Liver (tissue), 9 donors: ENCODE data around the gene GFRA3. TPM values are rescaled to one million over a fixed set of nuclear protein-coding genes. Genes with fewer than 3 reads are reported as not detected.

Experiments used
- DNase-seq: peaks from one replicate; pipeline ENCODE4 v3.0.0-alpha.2; 2017; ENCODE audit warnings: low spot score
- H3K27ac ChIP-seq, 2 donors: one replicate each; pipeline ENCODE4 v1.7.0; 2013; ENCODE audit warnings: inconsistent platforms in 2 of 2, low read length in 2 of 2, control low read depth in 1 of 2, low read depth in 1 of 2, mild to moderate bottlenecking in 1 of 2
- H3K27me3 ChIP-seq, 4 donors: one replicate each; pipeline versions ENCODE4 v1.6.1 to v1.7.0; 2013; ENCODE audit warnings: low read length in 3 of 4, inconsistent platforms in 1 of 4, mild to moderate bottlenecking in 1 of 4, moderate library complexity in 1 of 4; ENCODE audit not compliant: control insufficient read depth in 4 of 4, insufficient read depth in 4 of 4
- H3K36me3 ChIP-seq, 4 donors: one replicate each; pipeline versions ENCODE4 v1.6.1 to v1.7.0; 2013; ENCODE audit warnings: low read length in 3 of 4, mild to moderate bottlenecking in 3 of 4, low read depth in 1 of 4, moderate library complexity in 1 of 4; ENCODE audit not compliant: control insufficient read depth in 4 of 4, insufficient read depth in 3 of 4
- H3K4me1 ChIP-seq, 4 donors: one replicate each; pipeline versions ENCODE4 v1.6.1 to v1.7.0; 2013; ENCODE audit warnings: low read length in 3 of 4, mild to moderate bottlenecking in 3 of 4, moderate library complexity in 1 of 4; ENCODE audit not compliant: control insufficient read depth in 4 of 4, insufficient read depth in 4 of 4
- H3K4me3 ChIP-seq, 3 donors: one replicate each; pipeline versions ENCODE4 v1.6.1 to v1.7.0; 2013; ENCODE audit warnings: low read length in 3 of 3, control low read depth in 1 of 3, low read depth in 1 of 3, mild to moderate bottlenecking in 1 of 3
- H3K9ac ChIP-seq, 2 donors: one replicate each; pipeline ENCODE4 v1.7.0; 2013; ENCODE audit warnings: low read length in 2 of 2, mild to moderate bottlenecking in 2 of 2, moderate library complexity in 2 of 2, control low read depth in 1 of 2, low read depth in 1 of 2
- H3K9me3 ChIP-seq, 4 donors: one replicate each; pipeline versions ENCODE4 v1.6.1 to v1.7.0; 2013; ENCODE audit warnings: low read length in 3 of 4; ENCODE audit not compliant: control insufficient read depth in 4 of 4
- EGR1 ChIP-seq, 2 donors: IDR thresholded peaks; 2 replicates each; pipeline ENCODE4 v1.6.1; 2016 to 2018; ENCODE audit warnings: antibody characterized with exemption in 2 of 2, low read depth in 2 of 2
- GABPA ChIP-seq, 2 donors: IDR thresholded peaks in 1 of 2; conservative IDR thresholded peaks in 1 of 2; 2 replicates each; pipeline ENCODE4 v1.6.1; 2016; ENCODE audit warnings: antibody characterized with exemption in 2 of 2, mild to moderate bottlenecking in 1 of 2, moderate library complexity in 1 of 2
- HNF4A ChIP-seq, 2 donors: conservative IDR thresholded peaks; 2 replicates each; pipeline ENCODE4 v1.6.1; 2016; ENCODE audit warnings: antibody characterized with exemption in 2 of 2, mild to moderate bottlenecking in 2 of 2
- JUND ChIP-seq, 2 donors: IDR thresholded peaks; 2 replicates each; pipeline ENCODE4 v1.6.1; 2016; ENCODE audit warnings: antibody characterized with exemption in 2 of 2
- RAD21 ChIP-seq, 2 donors: IDR thresholded peaks; 2 replicates each; pipeline ENCODE4 v1.6.1; 2016; ENCODE audit warnings: antibody characterized with exemption in 2 of 2, mild to moderate bottlenecking in 2 of 2
- RXRA ChIP-seq, 2 donors: IDR thresholded peaks; 2 replicates each; pipeline ENCODE4 v1.6.1; 2017 to 2018; ENCODE audit warnings: antibody characterized with exemption in 2 of 2, mild to moderate bottlenecking in 1 of 2
- YY1 ChIP-seq: IDR thresholded peaks from 2 replicates; pipeline ENCODE4 v1.6.1; 2016; ENCODE audit warnings: antibody characterized with exemption, mild to moderate bottlenecking
- WGBS: extraction: QIAGEN DNeasy Blood & Tissue Kit; methylation state at CpG from one replicate; pipeline ENCODE4 v1.1.7; 2013; 5-methylcytosine and 5-hydroxymethylcytosine counted together
- polyA plus RNA-seq, 2 donors: library from polyadenylated mRNA; stranded (reverse) in 1 of 2; unstranded in 1 of 2; fragments of 200-250 nt in 1 of 2; fragments of >200 nt in 1 of 2; fragmentation: Nextera tagmentation in 1 of 2; extraction: Ambion mirVana in 1 of 2; gene quantifications; one replicate each; pipeline versions ENCODE4 v1.2.1 to v1.2.3, GENCODE V29; 2013 to 2015
- total RNA-seq, 2 donors: library from RNA; depleted of rRNA; stranded (reverse); fragments of >200 nt; gene quantifications; one replicate each; pipeline ENCODE4 v1.2.3, GENCODE V29; 2014
- TF ChIP-seq, protein P1 (sequence below): IDR thresholded peaks from 2 replicates; pipeline ENCODE4 v1.6.1; 2016; ENCODE audit warnings: antibody characterized with exemption
- TF ChIP-seq, protein P2 (sequence below): fragments of 150-350 bp; IDR thresholded peaks from 2 replicates; pipeline ENCODE4 v1.5.1; 2017; ENCODE audit warnings: improper control_type of control experiment, low read depth, low read length; ENCODE audit not compliant: missing input control
- TF ChIP-seq, protein P3 (sequence below): IDR thresholded peaks from 2 replicates; pipeline ENCODE4 v1.6.1; 2016; ENCODE audit warnings: antibody characterized with exemption
- TF ChIP-seq, protein P4 (sequence below): IDR thresholded peaks from 2 replicates; pipeline ENCODE4 v1.6.1; 2016; ENCODE audit warnings: antibody characterized with exemption
- TF ChIP-seq, protein P5 (sequence below): IDR thresholded peaks from 2 replicates; pipeline ENCODE4 v1.6.1; 2016; ENCODE audit warnings: antibody characterized with exemption, mild to moderate bottlenecking
- donor health status: healthy.
- donor health status: healthy.
- donor health status: healthy.
- donor health status: healthy.
- donor health status: healthy.

The GFRA3 gene
- total and polyA plus RNA-seq, 4 donors: 0.18 to 1.9 (median 0.36) TPM

DNA sequence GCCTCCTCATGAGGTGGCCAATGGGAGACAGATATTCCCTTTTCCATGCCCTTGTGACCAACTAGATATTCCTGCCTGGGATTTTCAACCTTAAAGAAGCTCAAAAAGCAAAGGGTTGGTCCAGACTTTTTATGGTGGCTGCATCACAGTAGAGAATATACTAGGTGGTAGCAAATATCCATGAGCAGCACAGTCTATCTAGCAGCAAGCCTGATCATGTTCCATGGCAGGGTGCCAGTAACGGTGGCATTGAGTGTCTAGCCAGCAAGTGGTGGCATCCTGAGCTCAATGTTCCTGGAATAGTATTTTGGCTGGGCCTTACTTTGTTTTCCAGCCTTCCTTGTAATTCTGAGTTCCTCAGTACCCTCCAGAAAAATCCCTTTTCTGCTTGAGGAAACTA is 31.4 kb upstream of the GFRA3 start:
- H3K36me3 ChIP-seq: no peaks in the 10 kb centered on the region
- H3K27ac ChIP-seq: no peak overlapping the region
- TF ChIP-seq RXRA (IDR thresholded peaks at IDR 0.05) (no peak), GABPA (IDR thresholded peaks at IDR 0.05 in 1 of 2, conservative IDR thresholded peaks at IDR 0.05 in 1 of 2) (no peak), EGR1 (IDR thresholded peaks at IDR 0.05; ENCODE audit: low read depth in 2 of 2) (no peak), YY1 (no peak), RAD21 (IDR thresholded peaks at IDR 0.05) (no peak), HNF4A (conservative IDR thresholded peaks at IDR 0.05) (no peak)
- TF ChIP-seq, protein P1, sequence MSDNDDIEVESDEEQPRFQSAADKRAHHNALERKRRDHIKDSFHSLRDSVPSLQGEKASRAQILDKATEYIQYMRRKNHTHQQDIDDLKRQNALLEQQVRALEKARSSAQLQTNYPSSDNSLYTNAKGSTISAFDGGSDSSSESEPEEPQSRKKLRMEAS: no peak
- TF ChIP-seq, protein P2, sequence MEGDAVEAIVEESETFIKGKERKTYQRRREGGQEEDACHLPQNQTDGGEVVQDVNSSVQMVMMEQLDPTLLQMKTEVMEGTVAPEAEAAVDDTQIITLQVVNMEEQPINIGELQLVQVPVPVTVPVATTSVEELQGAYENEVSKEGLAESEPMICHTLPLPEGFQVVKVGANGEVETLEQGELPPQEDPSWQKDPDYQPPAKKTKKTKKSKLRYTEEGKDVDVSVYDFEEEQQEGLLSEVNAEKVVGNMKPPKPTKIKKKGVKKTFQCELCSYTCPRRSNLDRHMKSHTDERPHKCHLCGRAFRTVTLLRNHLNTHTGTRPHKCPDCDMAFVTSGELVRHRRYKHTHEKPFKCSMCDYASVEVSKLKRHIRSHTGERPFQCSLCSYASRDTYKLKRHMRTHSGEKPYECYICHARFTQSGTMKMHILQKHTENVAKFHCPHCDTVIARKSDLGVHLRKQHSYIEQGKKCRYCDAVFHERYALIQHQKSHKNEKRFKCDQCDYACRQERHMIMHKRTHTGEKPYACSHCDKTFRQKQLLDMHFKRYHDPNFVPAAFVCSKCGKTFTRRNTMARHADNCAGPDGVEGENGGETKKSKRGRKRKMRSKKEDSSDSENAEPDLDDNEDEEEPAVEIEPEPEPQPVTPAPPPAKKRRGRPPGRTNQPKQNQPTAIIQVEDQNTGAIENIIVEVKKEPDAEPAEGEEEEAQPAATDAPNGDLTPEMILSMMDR: no peak
- TF ChIP-seq, protein P3, sequence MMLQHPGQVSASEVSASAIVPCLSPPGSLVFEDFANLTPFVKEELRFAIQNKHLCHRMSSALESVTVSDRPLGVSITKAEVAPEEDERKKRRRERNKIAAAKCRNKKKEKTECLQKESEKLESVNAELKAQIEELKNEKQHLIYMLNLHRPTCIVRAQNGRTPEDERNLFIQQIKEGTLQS: no peak
- no peaks in the 10 kb centered on the region for H3K27me3 ChIP-seq
- WGBS: 52% methylated on average over 1 of the region's 1 CpG
- DNase-seq: peak; percentile 44
- H3K9me3 ChIP-seq: no peaks in the 10 kb centered on the region
- H3K9ac ChIP-seq: no peak overlapping the region
- no peak overlapping the region for H3K4me3 ChIP-seq
- no peaks in the 10 kb centered on the region for H3K4me1 ChIP-seq

DNA sequence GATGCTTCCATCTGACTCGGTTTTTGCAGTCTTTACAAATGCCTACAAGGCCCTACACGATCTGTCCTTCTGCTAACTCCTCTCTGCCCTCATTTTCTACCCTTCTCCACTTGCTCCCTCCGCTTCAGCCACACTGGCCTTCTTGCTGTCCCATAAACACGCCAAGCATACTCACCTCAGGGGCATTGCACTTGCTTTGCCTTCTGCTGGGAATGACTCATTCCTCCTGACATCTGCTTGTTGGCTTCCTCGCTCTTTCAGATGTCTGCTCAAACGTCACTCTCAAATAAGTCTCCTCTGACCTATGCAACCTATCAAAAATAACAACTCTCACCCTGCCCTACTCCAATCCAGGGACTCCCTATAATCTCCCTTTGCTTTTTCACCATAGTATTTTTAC is 29.0 kb upstream of the GFRA3 start:
- H3K27ac ChIP-seq: no peak overlapping the region
- no peak overlapping the region for H3K9ac ChIP-seq
- H3K4me1 ChIP-seq: no peaks in the 10 kb centered on the region
- no peaks in the 10 kb centered on the region for H3K27me3 ChIP-seq
- 89% methylated on average over 6 of the region's 6 CpGs for WGBS
- H3K36me3 ChIP-seq: no peaks in the 10 kb centered on the region
- no peak for DNase-seq
- TF ChIP-seq, protein P4, sequence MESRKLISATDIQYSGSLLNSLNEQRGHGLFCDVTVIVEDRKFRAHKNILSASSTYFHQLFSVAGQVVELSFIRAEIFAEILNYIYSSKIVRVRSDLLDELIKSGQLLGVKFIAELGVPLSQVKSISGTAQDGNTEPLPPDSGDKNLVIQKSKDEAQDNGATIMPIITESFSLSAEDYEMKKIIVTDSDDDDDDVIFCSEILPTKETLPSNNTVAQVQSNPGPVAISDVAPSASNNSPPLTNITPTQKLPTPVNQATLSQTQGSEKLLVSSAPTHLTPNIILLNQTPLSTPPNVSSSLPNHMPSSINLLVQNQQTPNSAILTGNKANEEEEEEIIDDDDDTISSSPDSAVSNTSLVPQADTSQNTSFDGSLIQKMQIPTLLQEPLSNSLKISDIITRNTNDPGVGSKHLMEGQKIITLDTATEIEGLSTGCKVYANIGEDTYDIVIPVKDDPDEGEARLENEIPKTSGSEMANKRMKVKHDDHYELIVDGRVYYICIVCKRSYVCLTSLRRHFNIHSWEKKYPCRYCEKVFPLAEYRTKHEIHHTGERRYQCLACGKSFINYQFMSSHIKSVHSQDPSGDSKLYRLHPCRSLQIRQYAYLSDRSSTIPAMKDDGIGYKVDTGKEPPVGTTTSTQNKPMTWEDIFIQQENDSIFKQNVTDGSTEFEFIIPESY: no peak
- peak in 1 of 2 donors; percentile 20 for TF ChIP-seq JUND (IDR thresholded peaks at IDR 0.05)
- TF ChIP-seq, protein P5, sequence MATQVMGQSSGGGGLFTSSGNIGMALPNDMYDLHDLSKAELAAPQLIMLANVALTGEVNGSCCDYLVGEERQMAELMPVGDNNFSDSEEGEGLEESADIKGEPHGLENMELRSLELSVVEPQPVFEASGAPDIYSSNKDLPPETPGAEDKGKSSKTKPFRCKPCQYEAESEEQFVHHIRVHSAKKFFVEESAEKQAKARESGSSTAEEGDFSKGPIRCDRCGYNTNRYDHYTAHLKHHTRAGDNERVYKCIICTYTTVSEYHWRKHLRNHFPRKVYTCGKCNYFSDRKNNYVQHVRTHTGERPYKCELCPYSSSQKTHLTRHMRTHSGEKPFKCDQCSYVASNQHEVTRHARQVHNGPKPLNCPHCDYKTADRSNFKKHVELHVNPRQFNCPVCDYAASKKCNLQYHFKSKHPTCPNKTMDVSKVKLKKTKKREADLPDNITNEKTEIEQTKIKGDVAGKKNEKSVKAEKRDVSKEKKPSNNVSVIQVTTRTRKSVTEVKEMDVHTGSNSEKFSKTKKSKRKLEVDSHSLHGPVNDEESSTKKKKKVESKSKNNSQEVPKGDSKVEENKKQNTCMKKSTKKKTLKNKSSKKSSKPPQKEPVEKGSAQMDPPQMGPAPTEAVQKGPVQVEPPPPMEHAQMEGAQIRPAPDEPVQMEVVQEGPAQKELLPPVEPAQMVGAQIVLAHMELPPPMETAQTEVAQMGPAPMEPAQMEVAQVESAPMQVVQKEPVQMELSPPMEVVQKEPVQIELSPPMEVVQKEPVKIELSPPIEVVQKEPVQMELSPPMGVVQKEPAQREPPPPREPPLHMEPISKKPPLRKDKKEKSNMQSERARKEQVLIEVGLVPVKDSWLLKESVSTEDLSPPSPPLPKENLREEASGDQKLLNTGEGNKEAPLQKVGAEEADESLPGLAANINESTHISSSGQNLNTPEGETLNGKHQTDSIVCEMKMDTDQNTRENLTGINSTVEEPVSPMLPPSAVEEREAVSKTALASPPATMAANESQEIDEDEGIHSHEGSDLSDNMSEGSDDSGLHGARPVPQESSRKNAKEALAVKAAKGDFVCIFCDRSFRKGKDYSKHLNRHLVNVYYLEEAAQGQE: no peak
- TF ChIP-seq RXRA (IDR thresholded peaks at IDR 0.05): peak; percentile 37 to 47
- no peaks in the 10 kb centered on the region for H3K9me3 ChIP-seq
- H3K4me3 ChIP-seq: no peak overlapping the region
